Fibroblast of lung (primary cell): ENCODE measurements around the gene PCNT. TPM values are rescaled to one million over a fixed set of nuclear protein-coding genes. Genes with fewer than 3 reads are reported as not detected.

Experiments used
- DNase-seq, 2 donors: peaks; one replicate each; pipeline versions ENCODE4 v3.0.0 to v3.0.0-alpha.2; 2010; ENCODE audit warnings: low read depth in 2 of 2
- H2AFZ ChIP-seq: 2 replicates; pipeline ENCODE4 v1.5.1; 2012; ENCODE audit warnings: low read length, control low read depth, inconsistent platforms
- H3K27ac ChIP-seq: 2 replicates; pipeline ENCODE4 v1.5.1; 2011; ENCODE audit warnings: low read length, control low read depth; ENCODE audit not compliant: insufficient read depth
- H3K27me3 ChIP-seq: 2 replicates; pipeline ENCODE4 v1.5.1; 2011; ENCODE audit warnings: mild to moderate bottlenecking, low read length; ENCODE audit not compliant: control insufficient read depth, insufficient read depth
- H3K36me3 ChIP-seq: 2 replicates; pipeline ENCODE4 v1.5.1; 2011; ENCODE audit warnings: low read length; ENCODE audit not compliant: control insufficient read depth, insufficient read depth
- H3K4me1 ChIP-seq: 2 replicates; pipeline ENCODE4 v1.5.1; 2011; ENCODE audit warnings: low read length; ENCODE audit not compliant: control insufficient read depth, insufficient read depth; ENCODE audit errors: extremely low read depth
- H3K4me2 ChIP-seq: 2 replicates; pipeline ENCODE4 v1.5.1; 2011; ENCODE audit warnings: low read length, control low read depth; ENCODE audit not compliant: insufficient read depth; ENCODE audit errors: extremely low read depth
- H3K4me3 ChIP-seq, 4 experiments: fragments of 200-600 bp in 1 of 4; sonication (generic) in 1 of 4; replicated peaks in 1 of 4; 2 replicates each; pipeline ENCODE4 v1.5.1; 2011 to 2016; ENCODE audit warnings: low read length in 4 of 4, low read depth in 3 of 4, mild to moderate bottlenecking in 3 of 4, control low read depth in 2 of 4, inconsistent platforms in 1 of 4, mixed read lengths in 1 of 4; ENCODE audit not compliant: insufficient read depth in 1 of 4; ENCODE audit errors: control extremely low read depth in 1 of 4
- H3K79me2 ChIP-seq: 2 replicates; pipeline ENCODE4 v1.5.1; 2012; ENCODE audit warnings: mild to moderate bottlenecking, low read length, inconsistent platforms; ENCODE audit not compliant: control insufficient read depth, insufficient read depth
- H3K9ac ChIP-seq: 2 replicates; pipeline ENCODE4 v1.5.1; 2011; ENCODE audit warnings: mild to moderate bottlenecking, low read length, control low read depth; ENCODE audit not compliant: insufficient read depth
- H3K9me3 ChIP-seq: 2 replicates; pipeline ENCODE4 v1.5.1; 2012; ENCODE audit warnings: low read depth, low read length; ENCODE audit not compliant: control insufficient read depth, insufficient read depth
- H4K20me1 ChIP-seq: 2 replicates; pipeline ENCODE4 v1.5.1; 2011; ENCODE audit warnings: low read length; ENCODE audit not compliant: control insufficient read depth, insufficient read depth; ENCODE audit errors: extremely low read depth
- EZH2 ChIP-seq: IDR thresholded peaks from 2 replicates; pipeline ENCODE4 v1.5.1; 2012; ENCODE audit warnings: low read length, control low read depth, mild to moderate bottlenecking; ENCODE audit errors: missing control alignments
- polyA plus RNA-seq, 2 donors: library from polyadenylated mRNA; depleted of rRNA in 1 of 2; stranded (reverse) in 1 of 2; unstranded in 1 of 2; fragments of >200 nt; gene quantifications; 2 replicates each; pipeline ENCODE4 v1.2.1, GENCODE V29; 2011 to 2012; ENCODE audit warnings: missing spikeins in 1 of 2
- total RNA-seq: library from RNA; depleted of rRNA; stranded (reverse); fragments of >200 nt; gene quantifications from 2 replicates; pipeline ENCODE4 v1.2.1, GENCODE V29; 2014
- TF ChIP-seq, protein P1 (sequence below), 2 donors: IDR thresholded peaks in 1 of 2; conservative IDR thresholded peaks in 1 of 2; 1 replicate in 1 of 2; 2 replicates in 1 of 2; pipeline ENCODE4 v1.5.1; 2011 to 2012; ENCODE audit warnings: low read length in 2 of 2, control low read depth in 1 of 2, inconsistent platforms in 1 of 2, low read depth in 1 of 2, mild to moderate bottlenecking in 1 of 2

PCNT gene
- total and polyA plus RNA-seq, 2 donors (not counting 1 experiment from before 2014, with no cell fraction given) = 7.4 to 26.1 TPM

DNA sequence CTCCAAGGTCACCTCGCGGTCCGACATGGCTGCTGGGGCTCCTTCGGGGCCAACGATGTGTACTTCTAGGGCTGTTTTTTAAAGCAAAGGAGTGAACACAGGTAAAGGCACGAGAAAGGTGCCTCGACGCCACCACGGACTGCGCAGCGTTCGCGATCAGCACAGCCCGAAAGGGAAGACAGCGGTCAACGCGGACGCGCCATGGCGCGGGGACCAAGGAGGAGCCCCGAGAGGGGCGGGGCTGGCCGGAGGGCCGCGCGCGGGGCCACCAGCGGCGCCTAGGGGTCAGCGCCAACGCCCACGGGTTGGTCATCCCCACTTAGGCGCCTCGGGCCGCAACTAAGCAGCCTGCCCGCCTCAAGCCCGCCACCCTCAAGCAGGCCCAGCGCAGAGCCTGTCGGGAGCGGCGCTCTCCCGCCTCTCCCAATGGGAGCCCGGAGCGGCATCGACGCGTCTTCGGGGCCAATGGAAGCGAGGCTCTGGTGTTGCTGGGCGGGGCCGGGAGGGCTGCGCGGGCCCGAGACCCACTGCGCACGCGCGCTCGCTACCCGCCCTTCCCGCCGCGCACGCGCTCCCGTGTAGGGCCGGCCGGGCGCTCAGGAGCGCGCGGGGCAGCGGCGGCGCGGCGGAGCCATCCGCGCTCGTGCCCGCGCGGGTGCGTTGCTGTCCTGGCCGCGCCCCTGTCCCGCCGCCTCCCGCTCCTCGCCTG, 134.5 kb downstream of the PCNT start, which contains the start of gene DIP2A:
DIP2A (plus strand) TSS at position 577 of the 709 bp plus-strand sequence. CDS start 241 bp downstream, outside the sequence.
- Histone ChIP-seq H3K27ac (peak within 1 kb of the TSS; percentile 89), H4K20me1 (no peaks in the 10 kb centered on the region), H3K9me3 (no peaks in the 10 kb centered on the region), H3K4me3 (peak within 1 kb of the TSS; percentile 81 to 87 (median 84)), H3K4me1 (peaks cover 3% of the 10 kb centered on the region), H2AFZ (peak within 1 kb of the TSS; percentile 83), H3K4me2 (peak within 1 kb of the TSS; percentile 96), H3K9ac (peak within 1 kb of the TSS; percentile 88), H3K36me3 (no peaks in the 10 kb centered on the region), H3K79me2 (peaks cover 37% of the 10 kb centered on the region), H3K27me3 (no peaks in the 10 kb centered on the region)
- no peak for TF ChIP-seq EZH2
- TF ChIP-seq, protein P1, sequence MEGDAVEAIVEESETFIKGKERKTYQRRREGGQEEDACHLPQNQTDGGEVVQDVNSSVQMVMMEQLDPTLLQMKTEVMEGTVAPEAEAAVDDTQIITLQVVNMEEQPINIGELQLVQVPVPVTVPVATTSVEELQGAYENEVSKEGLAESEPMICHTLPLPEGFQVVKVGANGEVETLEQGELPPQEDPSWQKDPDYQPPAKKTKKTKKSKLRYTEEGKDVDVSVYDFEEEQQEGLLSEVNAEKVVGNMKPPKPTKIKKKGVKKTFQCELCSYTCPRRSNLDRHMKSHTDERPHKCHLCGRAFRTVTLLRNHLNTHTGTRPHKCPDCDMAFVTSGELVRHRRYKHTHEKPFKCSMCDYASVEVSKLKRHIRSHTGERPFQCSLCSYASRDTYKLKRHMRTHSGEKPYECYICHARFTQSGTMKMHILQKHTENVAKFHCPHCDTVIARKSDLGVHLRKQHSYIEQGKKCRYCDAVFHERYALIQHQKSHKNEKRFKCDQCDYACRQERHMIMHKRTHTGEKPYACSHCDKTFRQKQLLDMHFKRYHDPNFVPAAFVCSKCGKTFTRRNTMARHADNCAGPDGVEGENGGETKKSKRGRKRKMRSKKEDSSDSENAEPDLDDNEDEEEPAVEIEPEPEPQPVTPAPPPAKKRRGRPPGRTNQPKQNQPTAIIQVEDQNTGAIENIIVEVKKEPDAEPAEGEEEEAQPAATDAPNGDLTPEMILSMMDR (conservative IDR thresholded peaks at IDR 0.05 in 1 of 2, IDR thresholded peaks at IDR 0.05 in 1 of 2; ENCODE audit: low read depth in 1 of 2, low read length in 2 of 2) = no peak
- DNase-seq = peak; percentile 95 to 96

DNA sequence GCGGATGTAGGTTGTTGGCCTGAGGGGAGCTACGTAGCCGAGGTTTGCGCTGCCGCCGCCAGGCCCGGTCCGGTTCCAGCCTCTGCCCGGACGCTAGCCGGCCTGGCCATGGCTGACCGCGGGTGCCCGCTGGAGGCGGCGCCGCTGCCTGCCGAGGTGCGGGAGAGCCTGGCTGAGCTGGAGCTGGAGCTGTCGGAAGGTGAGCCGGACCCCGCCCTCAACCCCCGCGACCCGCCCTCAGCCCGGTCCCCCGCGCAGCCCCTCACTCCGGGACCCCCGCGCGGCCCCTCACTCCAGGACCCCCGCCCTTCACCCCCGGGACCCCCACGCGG, 135.0 kb downstream of the PCNT start:
- no peak for DNase-seq
- TF ChIP-seq, protein P1 (conservative IDR thresholded peaks at IDR 0.05 in 1 of 2, IDR thresholded peaks at IDR 0.05 in 1 of 2; ENCODE audit: low read depth in 1 of 2, low read length in 2 of 2) = no peak
- no peak for TF ChIP-seq EZH2
- Histone ChIP-seq H3K4me1 (peaks cover 3% of the 10 kb centered on the region), H3K9ac (peak overlapping the region; percentile 82), H3K36me3 (no peaks in the 10 kb centered on the region), H4K20me1 (no peaks in the 10 kb centered on the region), H3K79me2 (peaks cover 37% of the 10 kb centered on the region), H3K4me3 (peak overlapping the region; percentile 42 to 81 (median 71)), H3K27ac (peak overlapping the region; percentile 64), H2AFZ (peak overlapping the region; percentile 75), H3K4me2 (no peak overlapping the region), H3K9me3 (no peaks in the 10 kb centered on the region), H3K27me3 (no peaks in the 10 kb centered on the region)

DNA sequence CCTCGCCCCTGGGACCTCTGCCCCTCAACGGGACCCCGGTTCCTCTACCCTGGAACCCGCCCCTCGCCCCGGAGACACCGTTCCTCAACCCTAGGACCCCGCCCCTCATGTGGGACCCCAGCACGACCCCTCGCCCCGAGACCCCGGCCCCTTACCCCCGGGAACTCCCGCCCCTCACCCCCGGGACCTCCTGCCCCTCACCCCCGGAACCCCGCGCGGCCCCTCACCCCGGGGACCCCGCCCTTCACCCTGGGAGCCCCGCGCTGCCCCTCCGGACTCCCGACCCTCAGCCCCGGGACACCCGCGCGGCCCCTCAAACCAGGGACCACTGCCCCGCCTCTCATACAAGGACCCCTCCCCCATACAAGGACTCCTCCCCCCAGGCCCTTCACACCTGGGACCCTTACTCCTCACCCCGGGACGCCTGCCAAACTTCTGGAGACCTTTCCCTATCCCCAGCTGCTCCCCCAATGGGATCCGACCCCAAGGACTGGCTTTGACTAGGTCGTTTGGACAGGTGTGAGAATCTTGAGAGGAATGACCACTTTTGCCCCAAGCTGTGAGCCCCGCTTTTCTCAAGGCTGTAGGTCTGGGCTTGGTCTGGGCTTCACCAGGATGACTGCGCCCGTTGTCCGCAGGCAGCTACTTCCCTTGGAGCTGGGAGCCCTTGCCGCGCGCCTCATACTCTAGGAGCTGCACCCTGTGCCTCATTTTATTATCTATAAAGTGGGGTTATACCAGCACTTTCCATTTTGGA, 135.6 kb downstream of the PCNT start:
- peak overlapping the region; percentile 37 for H3K27ac ChIP-seq
- peaks cover 3% of the 10 kb centered on the region for H3K4me1 ChIP-seq
- peak overlapping the region; percentile 24 for H2AFZ ChIP-seq
- H4K20me1 ChIP-seq = no peaks in the 10 kb centered on the region
- H3K9me3 ChIP-seq = no peaks in the 10 kb centered on the region
- DNase-seq = peak; percentile 44 to 49
- no peaks in the 10 kb centered on the region for H3K27me3 ChIP-seq
- H3K4me2 ChIP-seq = peak overlapping the region; percentile 93
- H3K4me3 ChIP-seq = peak overlapping the region; percentile 70 to 81 (median 77)
- TF ChIP-seq EZH2 = no peak
- TF ChIP-seq, protein P1 (conservative IDR thresholded peaks at IDR 0.05 in 1 of 2, IDR thresholded peaks at IDR 0.05 in 1 of 2; ENCODE audit: low read depth in 1 of 2, low read length in 2 of 2) = no peak
- H3K36me3 ChIP-seq = no peaks in the 10 kb centered on the region
- H3K9ac ChIP-seq = peak overlapping the region; percentile 82
- H3K79me2 ChIP-seq = peaks cover 40% of the 10 kb centered on the region
